Measurements from ENCODE around the gene CCDC91.
A peak's percentile ranks its signal among the peaks of the same experiment; 100 is the strongest.
"Not testable (repeated sequence)": the region's sequence is repeated elsewhere in the genome, so short reads cannot be mapped to it uniquely, and the experiment has no call there.

Gene CCDC91

DNA sequence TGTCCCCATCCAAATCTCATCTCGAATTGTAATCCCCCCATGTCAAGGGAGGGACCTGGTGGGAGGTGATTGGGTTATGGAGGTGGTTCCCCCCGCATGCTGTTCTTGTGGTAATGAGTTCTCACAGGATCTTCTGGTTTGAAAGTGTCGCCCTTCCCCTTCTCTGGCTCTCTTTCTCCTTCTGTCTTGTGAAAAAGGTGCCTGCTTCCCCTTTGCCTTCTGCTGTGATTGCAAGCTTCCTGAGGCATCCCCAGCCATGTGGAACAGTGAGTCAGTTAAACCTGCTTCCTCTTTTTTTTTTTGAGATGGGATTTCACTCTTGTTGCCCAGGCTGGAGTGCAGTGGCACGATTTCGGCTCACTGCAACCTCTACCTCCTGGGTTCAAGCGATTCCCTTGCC is 104.0 kb downstream of the CCDC91 start:
- no peak for DNase-seq

DNA sequence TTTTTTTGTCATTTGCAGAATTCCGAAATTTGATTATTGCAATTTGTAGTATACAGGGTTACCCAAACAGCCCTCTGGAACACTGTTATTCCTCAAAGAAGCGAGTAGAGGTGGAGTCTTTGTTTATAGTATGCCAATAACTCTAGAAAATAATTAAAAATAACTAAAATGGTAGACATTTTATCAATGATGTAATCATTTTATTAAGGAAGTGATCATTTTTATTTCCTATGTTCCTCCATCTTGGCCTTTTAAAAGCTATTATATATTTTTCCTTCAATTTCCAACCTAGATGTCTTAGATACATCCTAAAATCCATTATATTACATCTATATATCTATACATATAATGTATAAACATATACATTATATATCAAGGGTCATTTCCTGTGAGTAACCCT is 106.0 kb downstream of the CCDC91 start:
- DNase-seq = no peak

DNA sequence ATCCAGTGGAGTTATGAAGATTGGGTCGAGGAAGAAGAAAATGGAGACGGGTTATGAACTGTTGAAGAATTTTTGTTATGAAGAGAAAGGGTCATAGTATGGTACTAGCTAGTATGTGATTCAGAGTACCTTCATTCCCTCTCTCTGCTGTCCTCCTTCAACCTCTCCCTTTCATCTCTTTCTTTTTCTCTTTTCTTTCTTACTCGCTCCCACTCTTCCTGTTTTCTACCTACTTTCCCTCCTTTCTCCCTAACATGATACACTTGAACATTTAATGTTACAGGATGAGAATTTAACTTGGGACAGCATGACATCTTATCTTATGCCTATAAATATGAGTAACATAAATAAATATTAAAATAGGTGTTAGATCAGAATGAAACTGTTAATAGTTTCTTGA is 112.9 kb downstream of the CCDC91 start:
- no peak for DNase-seq

DNA sequence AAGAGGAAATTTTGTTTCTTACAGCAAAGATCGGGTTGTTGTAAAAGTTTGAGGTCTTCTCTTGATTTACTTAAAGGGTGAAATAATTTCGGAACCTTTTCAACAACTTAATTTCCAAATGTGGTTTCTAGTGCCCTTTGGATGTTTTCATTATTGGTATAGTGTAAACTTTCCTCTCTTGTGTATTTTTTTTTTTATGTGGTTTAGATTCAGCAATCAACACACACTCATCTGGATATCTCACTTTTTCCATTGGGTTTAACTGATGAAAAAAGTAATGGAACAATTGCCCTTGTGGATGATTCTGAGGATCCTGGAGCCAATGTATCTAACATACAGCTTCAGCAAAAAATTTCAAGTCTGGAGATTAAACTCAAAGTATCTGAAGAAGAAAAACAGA is 116.3 kb downstream of the CCDC91 start:
- no peak for DNase-seq

DNA sequence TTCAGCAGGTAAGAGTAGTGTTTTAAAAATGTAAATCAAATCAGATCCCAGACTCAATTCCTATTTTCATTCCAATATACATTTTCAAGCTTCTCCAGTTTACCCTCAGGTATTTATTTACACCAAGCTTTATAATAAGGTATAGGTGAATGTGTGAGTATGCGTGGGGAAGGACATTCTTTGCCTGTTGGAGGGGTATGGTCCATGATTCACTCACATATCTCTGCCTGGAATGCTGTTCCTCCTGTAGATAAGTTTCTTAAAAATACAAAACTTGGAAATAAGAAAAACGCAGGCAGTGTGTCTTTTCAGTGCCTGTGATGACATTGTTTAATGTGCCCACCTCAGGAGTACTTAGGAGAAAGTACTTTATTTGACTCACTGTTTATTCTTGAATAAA is 118.6 kb downstream of the CCDC91 start:
- DNase-seq = no peak

DNA sequence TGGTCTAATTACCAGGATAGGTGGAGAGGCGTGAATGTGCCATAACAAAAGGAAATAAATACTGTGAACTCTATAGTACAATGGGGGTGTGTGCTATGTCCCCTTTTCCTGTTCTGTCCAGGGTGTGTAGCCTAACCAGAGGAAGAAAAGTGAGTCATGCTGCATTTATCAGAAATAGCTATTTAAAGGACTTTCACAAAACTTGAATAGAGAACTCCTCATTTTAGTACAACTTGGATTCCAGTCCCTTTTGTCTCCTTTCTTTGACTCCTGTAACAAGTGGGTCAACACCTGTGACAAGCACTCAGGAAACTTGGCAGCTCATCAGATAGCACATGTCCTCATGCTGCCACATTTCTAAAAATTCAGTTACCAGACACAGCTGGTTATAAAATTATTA is 123.4 kb downstream of the CCDC91 start:
- peak in 1 of 14 donors; percentile 0 for DNase-seq

DNA sequence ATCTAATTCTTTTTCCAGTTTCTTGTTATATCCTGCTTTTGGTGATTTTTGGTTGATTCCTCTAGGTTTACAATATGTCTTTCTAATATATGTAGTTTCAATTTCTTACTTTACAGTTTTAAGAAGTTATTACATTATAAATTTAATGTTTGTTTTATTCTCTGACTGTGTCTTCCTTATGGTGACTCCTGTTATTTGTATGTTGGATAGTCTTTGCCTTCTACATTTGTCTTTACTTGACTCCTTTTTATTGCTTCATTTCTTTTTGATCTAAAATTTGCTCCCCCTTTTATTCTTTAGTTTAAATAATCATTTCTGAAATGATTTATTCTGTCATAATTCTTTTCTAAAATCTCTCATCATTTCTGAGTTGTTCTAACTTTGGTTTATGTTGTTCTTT is 125.8 kb downstream of the CCDC91 start:
- no peak for DNase-seq

DNA sequence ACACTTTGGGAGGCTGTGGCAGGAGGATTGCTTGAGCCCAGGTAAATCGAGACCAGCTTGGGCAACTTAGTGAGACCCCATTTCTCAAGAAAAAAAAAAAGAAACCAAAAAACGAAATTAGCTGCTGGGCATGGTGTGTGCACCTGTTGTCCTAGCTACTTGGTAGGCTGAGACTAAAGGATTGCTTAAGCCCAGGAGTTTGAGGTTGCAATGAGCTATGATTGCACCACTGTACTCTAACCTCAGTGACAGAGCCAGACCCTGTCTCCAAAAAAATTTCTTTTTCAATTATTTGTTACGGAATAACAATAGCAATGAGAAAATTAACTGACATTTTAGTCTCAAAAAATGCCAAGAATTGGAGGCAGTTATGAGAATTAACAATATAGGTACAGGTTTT is 128.0 kb downstream of the CCDC91 start:
- no peak for DNase-seq

DNA sequence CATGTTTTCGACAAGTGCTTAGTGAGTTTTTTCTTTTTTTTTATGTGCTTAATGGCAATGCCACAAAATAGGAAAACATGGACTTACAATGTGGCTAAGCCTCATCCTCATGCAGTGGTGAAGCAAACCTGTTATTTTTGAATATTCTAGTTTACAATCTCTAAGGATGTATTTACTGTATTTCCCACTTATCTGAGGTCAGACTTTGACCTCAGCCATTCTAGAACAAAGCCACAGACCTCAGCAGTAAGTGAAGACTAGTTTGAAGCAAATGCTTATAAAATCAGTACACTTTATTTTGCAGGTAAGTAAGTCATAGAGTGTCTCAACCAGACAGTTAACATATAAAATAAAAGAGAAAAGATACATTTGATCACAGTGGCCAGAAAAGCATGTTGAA is 130.1 kb downstream of the CCDC91 start:
- DNase-seq = no peak

DNA sequence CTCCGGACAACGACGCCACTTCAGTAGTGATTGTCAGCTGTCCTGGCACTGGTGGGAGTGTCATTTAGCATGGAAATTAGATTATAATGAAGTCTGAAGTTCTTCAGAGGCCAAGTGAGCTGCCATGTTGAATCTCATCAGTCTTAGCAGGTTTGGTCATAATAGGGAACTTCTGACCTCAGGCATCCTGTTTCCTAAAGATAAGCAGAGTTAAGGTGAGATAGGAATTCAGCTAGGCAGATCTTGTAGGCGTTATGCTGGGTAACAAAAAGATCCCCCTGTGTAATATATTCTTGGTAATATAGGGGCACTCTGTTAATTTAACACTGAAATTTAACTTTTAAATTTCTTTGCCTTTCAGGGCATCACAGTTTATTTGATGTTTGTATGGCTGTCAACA is 137.5 kb downstream of the CCDC91 start:
- DNase-seq = no peak

DNA sequence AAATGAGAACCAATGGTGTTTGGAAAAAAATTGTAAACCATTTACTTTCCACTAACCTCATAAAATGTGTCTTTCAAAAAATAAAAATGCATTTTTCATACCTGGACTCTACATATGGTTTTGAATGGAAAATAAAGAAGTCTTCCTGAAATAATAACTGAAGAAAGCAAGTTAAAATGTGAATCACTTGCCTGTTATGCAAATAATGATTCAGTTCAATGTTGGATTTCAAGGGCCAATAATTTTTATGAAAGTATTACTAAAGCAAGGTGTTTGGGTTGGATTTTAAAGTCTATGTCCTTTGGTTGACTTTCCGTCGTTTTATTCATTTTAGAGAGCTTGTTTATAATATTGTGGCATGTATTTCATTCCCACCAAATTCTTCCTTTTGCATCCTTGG is 138.7 kb downstream of the CCDC91 start:
- DNase-seq = no peak

DNA sequence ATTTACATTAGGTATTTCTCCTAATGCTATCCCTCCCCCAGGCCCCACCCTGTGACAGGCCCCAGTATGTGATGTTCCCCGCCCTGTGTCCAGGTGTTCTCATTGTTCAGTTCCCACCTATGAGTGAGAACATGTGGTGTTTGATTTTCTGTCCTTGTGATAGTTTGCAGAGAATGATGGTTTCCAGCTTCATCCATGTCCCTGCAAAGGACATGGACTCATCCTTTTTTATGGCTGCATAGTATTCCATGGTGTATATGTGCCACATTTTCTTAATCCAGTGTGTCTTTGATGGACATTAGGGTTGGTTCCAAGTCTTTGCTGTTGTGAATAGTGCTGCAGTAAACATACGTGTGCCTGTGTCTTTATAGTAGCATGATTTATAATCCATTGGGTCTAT is 139.5 kb downstream of the CCDC91 start:
- not testable (repeated sequence) for DNase-seq

DNA sequence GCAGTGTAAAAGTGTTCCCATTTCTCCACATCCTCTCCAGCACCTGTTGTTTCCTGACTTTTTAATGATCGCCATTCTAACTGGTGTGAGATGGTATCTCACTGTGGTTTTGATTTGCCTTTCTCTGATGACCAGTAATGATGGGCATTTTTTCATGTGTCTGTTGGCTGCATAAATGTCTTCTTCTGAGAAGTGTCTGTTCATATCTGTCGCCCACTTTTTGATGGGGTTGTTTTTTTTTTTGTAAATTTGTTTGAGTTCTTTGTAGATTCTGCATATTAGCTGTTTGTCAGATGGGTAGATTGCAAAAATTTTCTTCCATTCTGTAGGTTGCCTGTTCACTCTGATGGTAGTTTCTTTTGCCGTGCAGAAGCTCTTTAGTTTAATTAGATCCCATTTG is 140.0 kb downstream of the CCDC91 start:
- DNase-seq = not testable (repeated sequence)

DNA sequence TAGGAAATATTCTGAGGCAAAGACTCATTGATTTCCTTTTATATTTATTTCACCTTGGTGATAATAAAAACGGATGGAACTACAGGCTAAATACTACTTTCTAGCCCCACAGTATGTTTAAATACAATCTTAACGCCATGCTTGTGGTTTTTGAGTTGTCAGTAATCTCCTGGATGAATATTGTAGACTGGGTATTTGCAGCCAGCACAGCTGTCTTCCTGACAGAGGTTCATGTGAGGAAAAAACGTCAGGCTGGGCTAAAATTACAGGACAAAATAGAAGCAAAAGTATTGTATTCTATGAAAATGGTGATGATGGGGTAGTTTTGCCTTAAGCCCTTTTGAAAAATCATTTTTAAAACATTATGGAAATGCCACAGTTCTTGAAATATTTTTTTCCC is 140.9 kb downstream of the CCDC91 start:
- DNase-seq = no peak

DNA sequence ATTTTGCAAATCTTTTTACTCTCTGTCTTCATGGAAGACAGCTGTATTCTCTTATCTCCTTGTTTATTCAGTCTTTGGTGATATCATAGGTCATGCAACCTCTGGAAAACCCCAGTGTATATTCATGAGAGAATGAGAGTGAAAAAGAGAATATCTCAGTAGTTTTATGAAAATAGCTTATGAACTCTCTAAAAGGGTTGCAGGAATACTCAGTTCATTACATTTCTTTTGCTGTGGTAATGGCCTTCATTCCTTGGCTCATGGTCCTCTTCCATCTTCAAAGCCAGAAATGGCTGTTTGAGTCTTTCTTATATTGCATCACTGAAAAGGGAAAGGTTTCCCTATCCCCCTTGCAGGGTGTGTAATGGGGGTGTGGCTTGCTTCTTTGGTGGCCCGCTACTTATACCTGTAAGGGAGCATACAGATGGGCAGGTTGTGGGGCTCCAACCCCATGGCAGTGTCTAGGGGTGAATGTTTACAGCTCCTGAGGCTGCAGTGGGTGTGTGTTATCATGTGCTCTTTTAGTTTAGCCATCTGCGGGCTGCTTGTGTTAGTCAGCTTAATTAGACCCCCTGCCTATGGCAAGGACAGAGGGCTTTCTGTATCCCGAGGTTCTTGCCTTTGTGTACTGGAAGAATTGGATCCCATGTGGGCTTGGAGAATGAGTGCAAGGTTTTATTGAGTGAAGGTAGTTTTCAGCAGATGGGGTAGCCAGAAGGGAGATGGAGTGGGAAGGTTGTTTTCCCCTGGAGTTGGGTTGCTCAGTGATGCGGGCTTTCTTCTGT is 150.2 kb downstream of the CCDC91 start:
- no peak for DNase-seq

DNA sequence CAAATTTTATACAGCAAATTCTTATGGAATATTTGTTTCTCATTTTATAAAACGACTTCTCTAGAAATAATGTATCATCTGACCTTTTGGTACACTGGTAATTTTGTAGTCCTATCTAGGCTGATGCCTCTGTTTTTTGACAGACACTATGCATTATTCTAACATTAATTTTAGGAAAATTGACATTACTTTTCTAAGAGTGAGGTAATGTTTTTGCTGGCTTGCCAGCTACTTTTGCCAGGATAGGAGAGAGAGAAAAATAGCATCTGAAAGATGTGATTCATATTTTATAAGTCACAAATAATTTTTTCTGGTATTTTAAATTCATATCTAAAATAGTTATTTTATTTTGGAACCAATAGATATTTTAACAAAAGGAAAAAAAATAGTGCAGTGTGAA is 153.5 kb downstream of the CCDC91 start:
- no peak for DNase-seq

DNA sequence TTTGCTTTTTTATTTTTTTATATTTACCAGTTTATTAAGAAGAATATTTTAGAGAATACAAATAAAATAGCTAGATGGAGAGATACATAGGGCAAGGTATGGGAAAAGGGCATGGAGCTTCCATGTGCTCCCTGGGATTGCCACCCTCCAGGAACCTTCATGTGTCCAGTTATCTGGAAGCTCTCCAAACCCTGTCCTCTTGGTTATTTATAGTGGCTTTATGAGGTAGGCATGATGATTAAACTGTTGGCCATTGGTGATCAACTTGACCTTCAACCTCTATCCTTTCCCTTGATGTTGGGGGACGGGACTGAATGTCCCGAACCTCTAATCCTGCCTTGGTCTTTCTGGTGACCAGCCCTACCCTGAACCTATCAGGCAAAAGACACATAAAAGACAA is 156.3 kb downstream of the CCDC91 start:
- no peak for DNase-seq

DNA sequence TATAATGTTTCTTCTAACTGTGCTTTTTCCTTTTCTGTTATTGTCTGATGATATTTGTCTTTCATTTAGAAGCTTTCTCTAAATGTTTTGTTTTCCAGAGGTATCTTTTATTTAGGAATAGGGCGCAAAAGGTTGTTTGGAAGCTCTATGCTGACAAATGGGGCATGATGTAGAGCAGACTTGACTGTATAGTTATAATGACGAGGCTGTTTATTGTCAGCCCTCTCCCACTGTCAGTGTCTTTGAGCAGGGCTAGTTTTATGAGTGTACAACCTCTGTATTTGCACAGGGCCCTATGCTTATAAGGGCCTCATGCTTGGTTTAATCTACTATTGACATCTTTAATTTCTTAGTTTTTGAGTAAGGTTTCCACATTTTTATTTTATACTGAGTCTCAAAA is 158.9 kb downstream of the CCDC91 start:
- DNase-seq = no peak

DNA sequence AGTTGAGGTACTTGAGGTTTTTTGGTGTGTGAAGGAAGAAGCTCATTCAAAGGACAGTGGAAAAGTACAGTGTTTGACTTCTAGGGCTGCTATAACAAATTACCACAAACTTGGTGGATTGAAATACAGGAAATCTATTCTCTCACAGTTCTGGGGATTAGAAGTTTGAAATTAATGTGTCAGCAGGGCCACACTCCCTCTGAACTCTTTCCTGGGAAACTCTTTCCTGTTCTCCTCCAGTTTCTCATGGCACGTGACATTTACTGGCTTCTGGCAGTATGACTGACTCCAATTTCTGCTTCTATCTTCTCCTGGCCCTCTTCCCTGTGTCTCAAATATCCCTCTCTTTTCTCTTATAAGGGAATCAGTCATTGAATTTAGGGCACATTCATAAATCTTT is 160.2 kb downstream of the CCDC91 start:
- DNase-seq = no peak

DNA sequence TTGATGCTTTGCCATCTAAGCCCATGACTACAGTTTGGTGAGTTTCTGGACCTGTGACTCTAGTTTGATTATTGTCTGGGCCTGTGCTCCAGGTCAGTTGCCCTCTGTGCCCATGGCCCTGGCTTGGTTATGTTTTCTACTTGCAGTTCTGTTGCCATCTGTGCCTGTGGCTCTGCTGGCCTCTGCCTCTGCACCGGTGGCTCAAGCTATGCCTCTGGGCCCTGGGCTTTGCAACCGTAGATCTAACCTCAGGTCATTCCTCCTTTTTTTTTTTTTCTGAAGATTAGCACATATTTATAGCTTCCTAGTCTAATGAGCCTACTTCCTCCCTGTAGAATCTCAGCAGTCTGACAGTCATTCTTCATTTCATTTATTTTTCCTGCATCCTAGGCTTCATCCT is 161.2 kb downstream of the CCDC91 start:
- DNase-seq = no peak

DNA sequence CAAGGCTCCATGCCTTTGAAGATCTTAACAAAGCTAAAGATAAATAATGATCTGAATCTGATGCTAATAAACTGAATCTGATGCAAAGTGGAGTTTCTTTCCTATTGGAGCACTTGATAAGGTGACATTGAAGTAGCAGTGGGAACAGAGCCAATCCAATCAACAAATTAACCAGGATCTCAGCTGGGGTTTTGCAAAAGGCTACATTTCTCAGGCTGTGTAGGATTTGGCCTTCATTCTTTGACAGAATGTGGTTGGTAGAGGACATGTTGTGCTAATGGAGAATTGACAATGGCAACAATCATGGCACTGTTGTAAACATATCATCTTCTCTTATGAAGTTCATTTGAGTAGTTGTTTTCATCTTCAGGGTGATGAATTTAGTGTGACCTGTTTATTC is 164.9 kb downstream of the CCDC91 start:
- DNase-seq = no peak

DNA sequence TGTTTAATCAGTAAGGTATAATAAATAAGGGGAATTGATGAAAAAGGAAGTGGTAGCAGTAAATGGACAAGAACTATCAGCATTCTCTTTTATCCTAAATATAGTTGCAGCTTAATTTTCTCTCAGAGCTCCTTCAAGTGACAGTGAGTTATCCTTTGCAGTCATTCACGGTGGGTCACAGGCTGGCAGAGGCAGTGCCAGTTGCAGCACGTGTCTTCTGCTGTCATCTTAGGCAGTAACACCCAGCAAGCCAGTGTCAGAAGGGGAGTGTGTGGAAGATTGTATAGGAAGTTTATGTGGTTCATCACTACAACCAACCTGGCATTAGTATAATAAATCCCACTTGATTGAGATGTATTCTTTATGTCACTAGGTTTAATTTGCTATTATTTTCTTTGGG is 170.0 kb downstream of the CCDC91 start:
- DNase-seq = peak in 1 of 14 donors; percentile 1

DNA sequence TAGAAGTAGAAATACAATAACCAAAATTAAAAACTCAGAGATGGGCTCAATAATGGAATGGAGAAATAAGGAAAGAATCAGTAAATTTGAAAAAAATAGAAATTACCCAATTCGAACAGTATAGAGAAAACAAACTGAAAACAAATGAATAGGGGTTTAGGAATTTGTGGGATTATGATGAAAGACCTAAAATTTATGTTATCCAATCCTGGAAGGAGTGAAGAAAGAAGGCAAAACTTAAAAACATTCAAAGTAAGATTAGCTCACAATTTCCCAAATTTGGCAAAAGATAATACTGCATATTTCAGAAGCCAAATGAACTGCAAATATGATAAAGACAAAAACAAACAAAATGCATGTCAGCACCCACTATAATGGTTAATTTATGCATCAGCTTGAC is 177.1 kb downstream of the CCDC91 start:
- DNase-seq = no peak

DNA sequence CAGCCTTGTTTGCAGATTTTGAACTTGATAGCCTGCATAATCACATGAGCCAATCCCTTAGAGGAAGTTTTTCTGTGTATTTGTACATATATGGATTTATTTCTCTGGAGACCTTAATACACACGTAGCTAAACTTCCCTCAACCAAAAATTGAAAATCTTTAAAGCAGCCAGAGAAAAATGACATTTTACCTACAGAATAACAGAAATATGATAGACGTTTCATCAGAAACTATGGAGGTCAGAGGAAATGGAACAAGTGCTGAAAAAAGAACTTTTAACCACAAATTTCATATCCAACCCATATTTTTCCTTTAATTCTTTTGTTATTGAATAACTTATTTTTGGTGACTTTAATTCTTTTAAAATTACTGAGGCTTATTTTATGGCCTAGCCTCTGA is 177.7 kb downstream of the CCDC91 start:
- no peak for DNase-seq

DNA sequence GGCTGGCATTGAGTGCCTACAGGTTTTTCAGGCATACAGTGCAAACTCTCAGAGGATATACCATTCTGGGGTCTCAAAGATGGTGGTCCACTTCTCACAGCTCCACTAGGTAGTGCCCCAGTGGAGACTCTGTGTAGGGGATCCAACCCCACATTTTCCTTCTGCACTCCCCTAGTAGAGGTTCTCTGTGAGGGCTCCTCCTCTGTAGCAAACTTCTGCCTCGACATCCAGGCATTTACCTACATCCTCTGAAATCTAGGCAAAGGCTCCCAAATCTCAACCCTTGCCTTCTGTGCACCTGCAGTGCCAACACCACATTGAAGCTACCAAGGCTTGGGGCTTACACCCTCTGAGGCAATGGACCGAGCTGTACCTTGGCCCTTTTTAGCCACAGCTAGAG is 179.2 kb downstream of the CCDC91 start:
- DNase-seq = no peak

Data from C1 segment of cervical spinal cord (tissue), 14 donors.